ENCODE measurements around the gene STIP1.
A peak's percentile ranks its signal among the peaks of the same experiment; 100 is the strongest.

Gene STIP1

GRCh38 chr11:64208086-64208795 lies 22.3 kb downstream of the STIP1 start:
- Histone ChIP-seq H3F3A (ENCODE audit: insufficient read depth, low read length) (no peaks in the 10 kb centered on the region), H3K9me3 (ENCODE audit: low read length) (no peaks in the 10 kb centered on the region), H3K9me2 (ENCODE audit: low read depth, low read length) (no peaks in the 10 kb centered on the region), H2AFZ (ENCODE audit: low read length) (no peak overlapping the region), H3K4me2 (ENCODE audit: low read length) (peak overlapping the region; percentile 90), H3K4me1 (ENCODE audit: insufficient read depth, low read length, severe bottlenecking) (peaks cover 41% of the 10 kb centered on the region), H3K27me3 (ENCODE audit: insufficient read depth, low read length) (no peaks in the 10 kb centered on the region), H3K36me3 (ENCODE audit: insufficient read depth, low read length) (peaks cover 61% of the 10 kb centered on the region), H3K79me2 (ENCODE audit: insufficient read depth, low read length) (no peaks in the 10 kb centered on the region), H3K27ac (ENCODE audit: low read depth, low read length, poor library complexity, severe bottlenecking) (peak overlapping the region; percentile 82), H4K20me1 (ENCODE audit: insufficient read depth, low read length) (no peaks in the 10 kb centered on the region), H3K4me3 (ENCODE audit: low read depth, low read length, poor library complexity, severe bottlenecking) (peak overlapping the region; percentile 66), H3K9ac (ENCODE audit: low read length) (peak overlapping the region; percentile 80)
- TF ChIP-seq CTCF (IDR thresholded peaks at IDR 0.05; ENCODE audit: low read length): no peak
- no peak for TF ChIP-seq EZH2 (IDR thresholded peaks at IDR 0.05; ENCODE audit: borderline replicate concordance, low read length)

DNA sequence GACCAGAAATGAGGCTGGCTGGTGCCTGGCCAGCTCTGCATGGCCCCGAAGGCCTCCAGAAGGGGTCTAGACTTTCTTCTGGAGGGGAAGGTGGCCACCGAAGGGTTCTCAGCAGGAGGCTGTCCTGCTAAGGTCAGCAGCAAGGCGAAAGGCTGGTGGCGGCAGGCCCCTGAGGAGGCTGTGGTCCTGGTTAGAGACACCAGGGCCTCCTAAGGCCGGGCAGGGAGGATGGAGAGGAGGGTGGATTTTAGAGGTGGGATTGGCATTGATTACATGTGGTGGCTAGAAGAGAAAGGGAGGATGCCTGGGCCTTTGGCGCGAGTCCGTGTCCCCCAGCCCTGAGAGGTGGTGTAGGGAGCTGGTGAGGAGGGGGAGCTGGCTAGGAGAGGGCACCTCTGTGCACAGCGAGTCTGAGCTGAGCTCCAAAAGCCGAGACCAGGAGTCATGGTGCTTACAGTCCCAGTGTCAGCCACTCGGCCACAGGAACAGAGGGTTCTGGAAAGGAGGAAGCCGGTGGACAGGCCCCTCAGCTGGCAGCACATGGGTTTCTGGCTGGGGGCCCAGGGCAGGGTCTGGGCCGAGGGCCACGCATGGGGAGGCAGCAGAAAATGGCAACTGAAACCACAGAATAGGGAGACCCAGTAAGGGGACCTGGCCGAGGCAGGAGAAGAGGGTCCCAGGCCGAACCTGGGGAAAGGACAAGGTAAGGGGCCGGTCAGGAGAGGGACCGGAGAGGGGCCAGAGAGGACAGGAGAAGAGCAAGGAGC lies 23.0 kb downstream of the STIP1 start:
- Histone ChIP-seq H3K4me2 (ENCODE audit: low read length) (peak overlapping the region; percentile 90), H2AFZ (ENCODE audit: low read length) (no peak overlapping the region), H3K4me3 (ENCODE audit: low read depth, low read length, poor library complexity, severe bottlenecking) (peak overlapping the region; percentile 66), H3K9me2 (ENCODE audit: low read depth, low read length) (no peaks in the 10 kb centered on the region), H4K20me1 (ENCODE audit: insufficient read depth, low read length) (no peaks in the 10 kb centered on the region), H3K9me3 (ENCODE audit: low read length) (no peaks in the 10 kb centered on the region), H3K27me3 (ENCODE audit: insufficient read depth, low read length) (no peaks in the 10 kb centered on the region), H3F3A (ENCODE audit: insufficient read depth, low read length) (no peaks in the 10 kb centered on the region), H3K27ac (ENCODE audit: low read depth, low read length, poor library complexity, severe bottlenecking) (peak overlapping the region; percentile 82), H3K79me2 (ENCODE audit: insufficient read depth, low read length) (no peaks in the 10 kb centered on the region), H3K4me1 (ENCODE audit: insufficient read depth, low read length, severe bottlenecking) (peaks cover 41% of the 10 kb centered on the region), H3K36me3 (ENCODE audit: insufficient read depth, low read length) (peaks cover 59% of the 10 kb centered on the region), H3K9ac (ENCODE audit: low read length) (peak overlapping the region; percentile 80; the same call in 1 of the 2 replicates)
- no peak for TF ChIP-seq CTCF (IDR thresholded peaks at IDR 0.05; ENCODE audit: low read length)
- TF ChIP-seq EZH2 (IDR thresholded peaks at IDR 0.05; ENCODE audit: borderline replicate concordance, low read length): no peak

GRCh38 chr11:64209563-64209843 lies 23.5 kb downstream of the STIP1 start:
- TF ChIP-seq EZH2 (IDR thresholded peaks at IDR 0.05; ENCODE audit: borderline replicate concordance, low read length) (no peak), CTCF (IDR thresholded peaks at IDR 0.05; ENCODE audit: low read length) (no peak)

More at GRCh38 chr11:64209563-64209843, 23.5 kb downstream of the STIP1 start:
- Histone ChIP-seq H3K27me3 (ENCODE audit: insufficient read depth, low read length) (no peaks in the 10 kb centered on the region), H3K79me2 (ENCODE audit: insufficient read depth, low read length) (no peaks in the 10 kb centered on the region), H3K4me2 (ENCODE audit: low read length) (no peak overlapping the region), H3K4me1 (ENCODE audit: insufficient read depth, low read length, severe bottlenecking) (peaks cover 41% of the 10 kb centered on the region), H3K27ac (ENCODE audit: low read depth, low read length, poor library complexity, severe bottlenecking) (no peak overlapping the region), H3K36me3 (ENCODE audit: insufficient read depth, low read length) (peaks cover 59% of the 10 kb centered on the region), H3K9me2 (ENCODE audit: low read depth, low read length) (no peaks in the 10 kb centered on the region), H2AFZ (ENCODE audit: low read length) (no peak overlapping the region), H4K20me1 (ENCODE audit: insufficient read depth, low read length) (no peaks in the 10 kb centered on the region), H3K9ac (ENCODE audit: low read length) (no peak overlapping the region; the same call in 1 of the 2 replicates), H3K4me3 (ENCODE audit: low read depth, low read length, poor library complexity, severe bottlenecking) (no peak overlapping the region), H3F3A (ENCODE audit: insufficient read depth, low read length) (no peaks in the 10 kb centered on the region), H3K9me3 (ENCODE audit: low read length) (no peaks in the 10 kb centered on the region)

Data from OCI-LY1 (cell line).